Stimulated activated CD4-positive, alpha-beta T cell treated with anti-CD3 and anti-CD28 coated beads, Interleukin-12 subunit alpha, Interleukin-12 subunit beta, amount 100 ng/mL, for 48 hours (primary cell): ENCODE data around the gene GNAT1.

Experiments
- DNase-seq, 3 donors: peaks; one replicate each; pipeline ENCODE4 v3.0.0-alpha.2; 2020; ENCODE audit warnings: low read depth in 2 of 3, low spot score in 1 of 3

The GNAT1 gene

DNA sequence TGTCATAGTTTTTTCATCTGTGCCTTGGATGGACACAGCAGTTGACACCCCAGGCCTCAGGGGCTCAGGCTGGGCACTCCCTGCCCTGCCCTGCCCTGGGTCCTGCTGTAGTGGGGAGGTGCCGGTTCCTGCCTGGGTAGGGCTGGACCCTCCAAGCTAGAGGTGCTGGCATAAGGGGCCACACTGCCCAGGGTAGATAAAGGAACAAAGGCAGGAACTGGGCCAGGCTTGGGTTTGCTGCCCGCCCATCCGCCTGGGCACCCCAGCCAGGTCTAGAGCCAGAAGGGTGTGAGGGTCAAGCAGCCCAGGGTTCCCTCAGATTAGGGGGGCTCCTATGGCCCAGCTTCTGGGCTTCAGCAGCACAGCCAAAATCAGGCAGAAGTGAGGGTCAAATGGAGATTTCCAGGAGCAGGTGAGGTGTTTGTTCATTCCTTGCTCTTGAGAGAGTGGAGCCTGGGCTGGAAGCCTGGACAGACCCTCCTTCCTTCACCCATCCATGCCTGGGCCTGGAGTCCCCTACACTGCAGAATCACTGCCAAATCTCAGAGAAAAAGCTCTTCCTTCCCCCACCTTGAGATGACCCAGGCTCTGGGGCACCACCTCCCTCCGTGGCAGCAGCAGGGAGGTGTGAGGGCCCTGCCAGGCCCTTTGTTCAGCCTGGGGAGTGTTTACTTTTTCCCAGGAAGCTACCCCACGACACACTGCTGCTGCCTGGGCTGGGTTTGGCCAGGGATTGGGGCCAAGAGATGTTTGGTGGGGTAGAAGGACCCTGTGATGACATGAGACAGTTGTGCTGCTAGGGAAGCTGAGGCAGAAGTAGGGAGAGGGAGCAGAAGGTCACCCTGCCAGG is 29.2 kb upstream of the GNAT1 start:
- DNase-seq, result no peak

DNA sequence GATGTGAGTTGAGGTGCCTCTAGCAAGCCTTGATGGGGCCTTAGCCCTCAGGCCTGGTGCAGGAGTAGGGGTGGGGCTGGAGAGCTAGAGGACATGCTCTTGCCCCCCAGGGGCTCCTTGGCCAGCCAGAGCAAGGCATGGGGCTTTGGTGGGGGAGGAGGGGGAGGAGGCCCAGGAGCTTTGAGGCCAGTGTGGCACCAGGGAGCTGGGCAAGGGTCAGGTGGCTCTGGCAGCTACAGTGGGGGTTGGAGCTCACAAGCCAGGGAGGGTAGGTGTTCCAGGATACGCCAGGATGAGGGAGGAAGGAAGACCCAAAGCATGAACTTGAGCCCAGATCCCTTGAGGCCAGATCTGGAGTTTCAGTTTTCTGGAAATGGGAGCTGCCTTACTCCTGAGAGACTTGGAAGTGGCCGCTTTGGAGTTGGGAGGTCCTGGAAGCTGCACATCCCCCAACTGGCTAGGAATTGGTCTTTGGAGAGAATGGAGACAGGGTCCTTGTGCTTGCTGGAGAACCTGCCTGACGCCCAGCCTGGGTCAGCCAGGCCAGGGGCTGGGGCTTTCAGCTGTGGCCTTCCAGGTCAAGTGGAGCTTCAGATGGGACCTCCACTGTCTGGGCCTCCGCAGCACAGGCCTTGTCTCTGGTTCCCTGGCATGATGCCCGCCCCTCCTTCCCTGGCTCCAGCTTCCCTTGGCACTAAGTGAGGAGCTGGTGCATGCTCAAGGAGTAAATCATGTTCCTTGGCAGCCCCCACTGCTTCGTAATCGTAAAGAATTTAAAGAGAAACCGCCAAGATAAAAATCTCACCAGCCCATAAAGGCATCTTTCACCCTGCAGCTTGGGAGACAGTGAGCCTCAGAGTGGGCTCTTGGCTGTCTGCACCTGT is 27.6 kb upstream of the GNAT1 start:
- DNase-seq, result no peak

DNA sequence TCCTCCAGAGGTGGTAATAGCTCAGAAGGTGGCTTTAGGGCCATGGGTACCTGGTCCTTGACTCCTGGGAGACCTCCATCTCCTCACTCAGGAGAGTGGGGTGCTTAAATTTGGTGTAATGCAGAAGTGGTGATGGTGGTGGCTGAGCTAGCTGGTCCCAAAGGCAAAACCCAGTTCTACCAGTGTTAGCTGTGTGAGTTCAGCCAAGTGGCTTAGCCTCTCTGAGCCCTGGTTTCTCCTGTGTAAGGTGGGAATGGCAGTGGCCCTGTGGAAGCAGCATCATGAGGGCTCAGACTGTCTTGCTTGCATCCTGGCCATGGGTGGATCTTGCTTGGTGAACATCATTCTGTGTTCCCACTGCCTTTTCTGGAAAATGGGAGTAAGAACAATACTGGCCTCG is 26.9 kb upstream of the GNAT1 start:
- DNase-seq, result no peak

DNA sequence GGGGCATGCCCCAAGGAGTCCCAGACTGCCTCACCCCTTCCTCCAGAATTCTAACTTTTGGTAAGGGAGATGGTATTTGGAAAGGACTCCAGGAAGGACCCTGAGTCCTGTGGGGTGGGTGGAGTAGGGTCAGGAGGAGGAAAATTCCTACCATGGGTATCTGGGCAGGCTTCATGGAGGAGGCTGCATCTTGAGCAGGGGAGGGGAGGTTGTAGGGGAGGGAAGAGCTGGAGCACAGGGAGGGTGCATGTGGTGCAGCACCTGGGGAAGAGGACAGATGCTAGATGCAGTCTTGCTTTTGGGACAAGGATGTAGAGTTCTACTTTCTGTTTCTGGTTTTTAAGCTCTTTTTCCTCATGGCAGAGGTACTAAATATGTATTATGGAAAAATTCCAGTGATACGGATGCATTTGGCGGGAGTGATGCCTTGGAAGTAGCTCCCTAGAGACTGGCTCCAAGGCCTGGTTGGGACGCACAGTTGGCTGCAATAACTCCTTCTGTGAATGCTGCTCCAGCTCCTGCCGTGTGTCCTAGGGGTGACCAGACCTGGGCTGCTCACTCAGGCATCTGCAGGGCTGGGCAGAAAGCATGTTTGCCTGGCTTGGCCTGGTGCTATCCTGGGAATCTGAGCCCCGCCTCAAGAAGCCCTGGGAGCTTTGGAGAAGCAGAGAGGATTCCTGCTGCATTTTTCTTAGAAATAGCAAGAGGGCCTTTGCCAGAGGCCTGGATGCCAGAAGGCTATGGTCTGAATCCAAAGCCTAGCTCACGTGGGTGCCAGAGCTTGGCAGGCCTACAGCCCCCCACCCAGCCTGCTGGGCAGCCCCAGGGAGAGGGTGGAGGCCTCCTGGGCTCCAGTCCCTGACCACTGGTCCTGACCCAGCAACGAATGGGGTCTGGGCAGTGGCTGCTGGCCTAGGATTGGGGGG is 26.2 kb upstream of the GNAT1 start:
- DNase-seq, result no peak

DNA sequence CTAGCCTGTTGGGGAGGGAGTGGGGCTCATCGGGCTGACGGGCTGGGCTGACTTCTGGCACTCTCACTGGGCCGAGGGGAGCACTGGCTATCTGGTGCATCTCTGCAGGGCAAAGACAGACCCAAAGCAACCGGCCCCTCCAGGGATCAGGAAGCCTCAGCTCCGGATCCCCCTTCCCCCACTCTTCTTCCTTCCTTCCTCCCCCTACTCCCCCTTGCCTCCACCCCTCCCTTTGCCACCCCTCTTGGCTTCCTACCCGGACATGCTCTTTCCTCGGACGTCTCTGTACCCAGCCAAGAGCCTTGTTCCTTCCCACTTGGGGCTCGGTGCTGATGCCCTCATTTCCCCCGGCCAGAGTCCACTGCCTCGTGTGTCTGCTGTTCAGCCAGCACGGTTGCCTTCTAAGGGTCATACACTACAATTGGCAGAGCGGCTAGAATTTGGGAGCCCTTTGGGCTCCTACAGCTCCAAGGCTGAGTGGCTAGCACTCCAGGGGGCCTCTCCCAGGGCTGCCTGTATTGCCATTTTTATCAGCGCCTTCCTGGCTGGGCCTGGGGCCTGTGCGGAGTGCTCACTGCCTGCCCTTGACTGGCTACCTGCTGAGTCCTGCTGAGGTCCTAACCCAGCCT is 25.4 kb upstream of the GNAT1 start:
- DNase-seq, result no peak

DNA sequence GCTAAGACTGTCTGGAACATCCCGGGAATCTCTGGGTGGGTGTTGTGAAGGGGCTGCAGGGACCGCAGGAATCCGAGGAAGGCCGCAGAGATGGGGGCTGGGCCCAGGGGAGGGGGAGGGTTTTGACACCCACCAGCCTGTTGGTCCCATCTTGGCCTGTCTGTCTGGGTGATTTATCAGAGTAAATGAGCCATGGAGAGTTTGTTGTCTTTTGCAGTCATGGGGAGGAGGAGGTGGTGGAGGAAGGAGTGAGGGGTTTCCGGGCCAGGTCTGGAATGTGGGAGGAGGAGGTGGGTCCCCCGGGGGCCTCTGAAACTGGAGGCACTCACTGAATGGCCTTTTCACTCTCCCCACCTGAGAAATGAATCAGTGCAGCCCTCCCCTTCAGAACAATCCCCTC is 24.8 kb upstream of the GNAT1 start:
- DNase-seq, result no peak

DNA sequence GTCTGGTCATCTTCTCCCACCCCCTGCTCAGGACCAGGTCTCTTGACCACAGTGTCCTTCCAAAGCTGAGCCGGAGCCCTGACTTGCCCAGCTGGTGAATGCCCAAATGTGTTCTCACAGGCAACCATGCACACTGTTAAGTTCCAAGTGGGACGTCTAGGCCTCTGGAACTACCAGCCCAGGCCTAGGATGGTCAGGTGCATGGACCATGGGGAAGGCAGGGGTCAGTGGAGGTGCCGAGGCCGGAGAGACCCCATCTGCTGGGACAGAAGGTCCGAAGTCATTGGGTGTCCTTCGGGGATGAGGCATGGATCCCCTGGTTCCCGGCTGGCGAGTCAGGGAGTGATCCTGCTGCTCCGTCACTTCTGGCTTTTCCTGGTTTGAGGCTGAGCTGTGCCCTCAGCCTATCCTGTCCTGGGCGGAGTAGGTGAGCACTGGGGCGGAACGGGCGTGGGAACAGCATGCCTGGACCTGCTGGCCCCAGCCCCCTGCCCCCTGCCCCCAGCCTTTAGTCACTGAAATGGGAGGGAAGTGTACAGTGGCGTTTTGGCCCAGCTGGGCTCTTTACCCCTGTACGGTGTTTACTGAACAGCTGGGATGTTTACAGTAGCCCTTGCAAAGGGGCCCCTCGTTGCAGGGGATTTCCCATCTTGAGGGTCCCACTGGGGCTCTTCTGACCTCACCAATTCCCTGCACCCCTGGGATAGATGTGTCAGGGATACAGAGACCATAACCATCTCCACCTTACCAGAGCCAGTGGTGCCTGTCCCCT is 24.2 kb upstream of the GNAT1 start:
- no peak for DNase-seq

DNA sequence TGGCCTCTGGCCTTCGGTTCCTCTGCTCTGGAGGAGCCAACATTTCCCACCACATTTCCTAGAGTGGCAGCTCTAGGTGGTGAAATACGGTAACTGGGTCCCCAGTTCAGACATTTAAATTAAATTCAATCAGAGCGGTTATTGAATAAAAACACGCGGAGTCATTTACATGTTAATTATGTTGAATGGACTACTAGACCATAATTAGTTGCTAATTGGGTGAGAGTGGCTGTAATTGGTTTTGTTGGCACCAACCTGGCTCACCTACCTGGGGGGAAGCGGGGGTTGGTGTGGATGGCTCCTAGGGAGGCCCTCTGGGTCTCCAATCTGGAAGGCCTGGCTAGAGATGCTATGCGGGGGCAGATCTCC is 23.6 kb upstream of the GNAT1 start:
- DNase-seq, result no peak

DNA sequence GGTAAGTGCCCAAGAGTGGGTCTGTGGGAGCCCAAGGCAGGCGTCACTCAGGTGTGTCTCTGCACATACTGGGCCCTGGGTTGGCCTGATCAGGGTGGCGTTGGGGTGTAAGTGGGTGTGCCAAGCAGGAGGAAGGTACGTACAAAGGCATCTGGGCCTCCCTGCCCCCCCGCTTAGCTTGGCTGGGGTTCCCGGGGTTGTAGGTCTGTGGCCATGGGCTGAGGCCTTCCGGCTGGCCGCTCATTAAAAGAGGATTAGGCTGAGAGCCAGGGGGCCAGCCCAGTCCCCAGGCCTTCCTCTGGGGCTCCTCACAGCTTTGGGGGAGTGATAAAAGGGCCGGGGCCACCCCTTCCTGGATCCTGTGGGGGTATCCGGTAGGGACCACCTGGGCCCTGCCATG is 23.0 kb upstream of the GNAT1 start:
- no peak for DNase-seq

DNA sequence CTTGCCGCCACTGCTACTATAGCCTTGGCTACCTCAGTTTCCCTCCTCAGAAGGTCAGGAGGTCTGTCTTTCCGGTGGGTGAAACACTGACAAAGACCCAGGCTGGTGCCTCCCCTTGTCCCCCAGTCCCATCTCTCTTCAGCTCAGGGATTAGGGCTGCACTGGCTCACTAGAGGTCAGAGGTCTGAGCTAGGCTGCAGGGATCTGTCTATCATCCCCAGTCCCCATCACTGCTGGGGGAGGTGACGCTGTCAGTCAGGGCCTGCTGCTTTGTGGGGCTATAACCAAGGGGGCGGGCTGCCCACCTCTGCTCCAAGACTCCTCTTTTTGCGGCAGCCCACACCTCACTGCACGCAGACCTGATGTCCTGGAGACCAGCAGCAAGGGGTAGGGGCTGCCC is 22.6 kb upstream of the GNAT1 start:
- no peak for DNase-seq

DNA sequence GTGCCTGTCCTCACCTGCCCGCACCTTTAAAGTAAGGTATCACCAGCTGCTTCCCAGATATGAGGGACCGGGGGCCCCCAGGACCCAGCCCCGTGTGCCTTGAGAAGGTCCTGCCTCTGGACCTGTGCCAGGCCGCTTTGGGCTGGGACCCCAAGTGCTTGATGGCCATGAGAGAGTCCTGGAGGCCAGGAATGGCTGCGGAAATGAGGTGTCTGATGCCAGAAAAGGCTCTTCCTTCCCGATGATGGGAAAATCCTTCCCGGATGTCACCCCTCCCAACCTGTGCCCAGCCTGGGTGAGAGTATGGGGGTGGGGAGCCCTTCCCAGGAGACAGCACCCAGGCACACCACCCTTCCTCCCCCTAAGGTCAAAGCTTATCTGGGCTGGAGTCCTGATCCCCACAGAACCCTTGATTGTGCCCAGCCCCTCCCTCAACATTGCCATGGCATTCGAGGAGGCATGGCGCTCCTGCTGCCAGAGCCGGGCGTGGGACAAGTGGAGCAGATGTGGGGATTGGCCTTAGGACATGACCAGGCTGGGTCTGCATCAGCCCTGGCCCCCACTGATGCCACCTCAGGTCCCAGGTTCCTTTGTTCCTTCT is 22.1 kb upstream of the GNAT1 start:
- DNase-seq, result no peak

DNA sequence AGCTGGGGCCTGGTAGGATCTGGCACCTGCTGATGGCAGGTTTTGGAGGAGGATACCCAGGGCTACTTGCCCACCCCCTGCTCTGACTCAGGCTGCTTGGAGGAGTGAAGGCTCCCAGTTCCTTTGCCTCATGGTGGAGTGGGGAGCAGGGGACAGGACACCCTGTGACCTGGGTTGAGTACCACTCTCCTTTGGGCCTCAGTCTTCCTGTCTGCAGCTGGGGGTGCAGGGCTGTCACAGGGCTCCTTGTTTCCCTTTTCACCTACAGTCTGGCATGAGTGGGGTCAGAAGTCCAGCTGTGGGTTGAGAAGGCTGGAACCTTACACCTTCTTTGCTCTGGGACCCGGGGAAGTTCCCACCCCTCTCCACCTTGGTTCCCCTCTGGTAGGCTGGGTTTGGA is 21.6 kb upstream of the GNAT1 start:
- no peak for DNase-seq

DNA sequence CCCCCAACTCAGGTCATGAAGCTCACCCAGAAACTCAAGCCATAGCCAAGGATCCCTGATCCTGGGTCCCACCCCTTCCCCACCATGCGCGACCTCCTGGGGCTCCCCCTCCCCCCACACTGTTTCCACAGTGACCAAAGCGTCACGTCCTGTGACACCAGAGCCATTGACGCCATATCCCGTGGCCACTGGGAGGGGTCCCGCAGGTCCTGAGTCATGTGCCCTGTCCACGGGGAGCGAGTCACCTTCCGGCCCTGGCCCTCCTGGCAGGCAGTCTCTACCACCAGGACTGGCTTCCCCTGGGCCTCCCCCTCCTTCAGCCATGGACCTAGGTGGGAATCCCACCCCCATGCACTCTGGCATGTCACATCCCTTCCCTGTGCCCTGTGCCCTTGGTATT is 20.7 kb upstream of the GNAT1 start:
- no peak for DNase-seq

DNA sequence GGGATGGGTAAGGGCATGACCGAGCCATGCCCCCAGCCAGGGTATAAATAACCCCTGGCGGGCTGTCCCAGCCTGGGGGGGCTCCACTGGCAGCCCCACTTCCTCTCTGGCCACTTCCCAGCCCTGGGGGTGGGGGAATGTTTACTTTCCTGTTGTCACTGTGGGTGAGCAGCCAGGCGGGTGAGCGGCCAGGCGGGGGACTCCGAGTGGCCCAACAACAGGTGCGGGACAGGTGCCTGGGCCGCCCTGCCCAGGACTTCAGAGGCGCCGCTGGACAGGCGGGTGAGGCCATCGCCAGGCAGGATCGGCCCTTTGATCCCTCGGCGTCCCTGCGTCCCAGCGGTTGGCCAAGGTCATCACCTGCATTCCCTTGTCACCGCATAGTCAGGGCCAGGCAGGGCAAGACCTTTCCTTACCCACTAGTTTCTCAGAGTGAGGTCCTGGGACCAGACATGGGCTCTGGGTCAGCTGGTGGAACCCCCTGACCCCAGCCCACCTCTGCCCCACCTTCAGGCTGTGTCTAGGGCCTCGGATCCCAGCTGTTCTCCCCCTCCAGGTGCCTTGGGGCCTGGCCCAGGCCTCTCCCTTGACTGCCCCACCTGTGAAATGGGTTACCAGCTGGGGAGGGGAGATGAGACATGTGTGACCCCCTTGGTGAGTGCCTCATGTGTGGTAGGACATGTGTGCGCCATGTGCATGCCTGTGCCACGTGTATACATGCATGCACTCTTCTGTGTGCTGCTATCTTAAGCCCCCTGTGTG is 19.7 kb upstream of the GNAT1 start:
- DNase-seq, result no peak

DNA sequence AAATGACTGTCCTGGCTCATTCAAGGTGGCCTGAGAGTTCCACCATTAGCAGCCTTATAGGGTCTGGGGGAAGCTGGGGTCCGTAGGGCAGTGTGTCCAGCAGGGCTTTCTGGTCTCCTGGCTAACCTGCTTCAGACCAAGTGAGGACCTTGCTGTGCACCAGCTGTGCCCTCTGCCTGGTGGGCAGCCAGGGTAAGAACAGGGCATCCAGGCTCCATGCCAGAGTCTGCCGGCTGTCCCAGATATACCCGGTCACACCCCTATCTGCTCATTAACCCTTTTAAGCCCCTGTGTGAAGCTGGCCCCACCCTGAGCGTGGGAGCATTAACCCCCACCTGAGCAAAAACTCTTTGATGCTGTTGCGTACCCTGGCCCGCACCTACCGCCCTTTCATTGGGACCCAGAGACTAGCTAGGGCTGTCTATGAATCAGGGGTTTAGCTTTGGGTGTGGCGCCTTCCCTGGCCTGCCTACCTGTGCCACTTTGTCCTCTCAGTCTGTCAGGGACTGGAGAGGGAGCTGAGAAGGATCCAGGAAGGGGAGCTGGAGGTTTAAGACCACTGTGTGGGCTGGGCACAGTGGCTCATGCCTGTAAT is 18.7 kb upstream of the GNAT1 start:
- DNase-seq, result no peak

DNA sequence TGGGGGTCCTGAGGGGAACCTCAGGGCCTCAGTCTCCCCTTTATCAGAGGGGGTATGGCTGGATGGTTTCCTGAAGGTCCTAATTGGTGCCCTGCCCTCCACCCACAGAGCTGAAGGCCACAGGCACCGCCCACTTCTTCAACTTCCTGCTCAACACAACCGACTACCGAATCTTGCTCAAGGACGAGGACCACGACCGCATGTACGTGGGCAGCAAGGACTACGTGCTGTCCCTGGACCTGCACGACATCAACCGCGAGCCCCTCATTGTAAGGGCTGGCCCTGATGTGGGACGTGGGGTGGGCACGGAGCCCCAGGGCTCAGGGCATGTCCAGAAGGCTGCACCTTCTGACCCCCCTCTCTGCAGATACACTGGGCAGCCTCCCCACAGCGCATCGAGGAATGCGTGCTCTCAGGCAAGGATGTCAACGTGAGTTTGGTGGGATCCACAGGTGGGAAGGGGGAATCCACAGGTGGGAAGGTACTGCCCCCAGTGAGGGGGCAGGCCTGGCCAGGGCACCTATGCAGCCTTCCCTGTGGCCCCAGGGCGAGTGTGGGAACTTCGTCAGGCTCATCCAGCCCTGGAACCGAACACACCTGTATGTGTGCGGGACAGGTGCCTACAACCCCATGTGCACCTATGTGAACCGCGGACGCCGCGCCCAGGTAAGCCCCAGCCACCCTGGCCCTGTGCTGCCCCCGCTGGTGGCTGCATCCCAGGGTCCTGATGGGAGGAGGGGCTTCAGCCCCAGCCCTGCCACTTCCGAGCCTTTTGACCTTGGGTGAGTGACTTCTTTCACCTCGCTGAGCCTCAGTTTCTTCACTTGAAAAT is 17.5 kb upstream of the GNAT1 start:
- DNase-seq, result no peak

DNA sequence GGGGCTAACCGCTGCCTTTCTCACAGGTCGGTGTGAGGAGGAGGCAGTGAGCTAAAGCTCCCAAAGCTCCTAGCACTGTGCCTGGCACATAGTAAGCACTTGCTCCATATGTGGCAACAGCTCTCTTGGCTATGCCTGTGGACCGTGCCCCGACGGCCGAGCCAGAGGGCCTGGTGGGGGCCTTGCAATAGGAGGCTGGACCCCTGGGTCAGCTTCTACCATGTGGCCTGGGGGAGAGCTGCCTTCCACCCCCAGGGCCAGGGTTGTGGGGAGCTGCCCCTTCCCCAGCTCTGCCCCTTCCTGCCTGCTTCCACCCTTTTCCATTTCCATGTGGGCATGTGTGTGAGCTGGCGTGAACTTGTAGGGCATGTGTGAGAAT is 16.9 kb upstream of the GNAT1 start:
- no peak for DNase-seq
